SJCRH30 (cell line): ENCODE data around the gene HAUS3. TPM values are rescaled to one million over a fixed set of nuclear protein-coding genes. Genes with fewer than 3 reads are reported as not detected.
"Not testable (repeated sequence)": the region's sequence is repeated elsewhere in the genome, so short reads cannot be mapped to it uniquely, and the experiment has no call there.

Experiments used
- DNase-seq, 2 experiments: peaks; one replicate each; pipeline ENCODE4 v3.0.0-alpha.2; 2015 to 2020
- H3K27ac ChIP-seq: fragments of 250-450 bp; sonication (Bioruptor Pico); 2 replicates; pipeline ENCODE4 v1.5.1; 2020; ENCODE audit warnings: mild to moderate bottlenecking, moderate library complexity
- H3K27me3 ChIP-seq: fragments of 250-450 bp; sonication (Bioruptor Pico); 2 replicates; pipeline ENCODE4 v1.5.1; 2020; ENCODE audit warnings: mild to moderate bottlenecking, moderate library complexity
- H3K36me3 ChIP-seq: fragments of 250-450 bp; sonication (Bioruptor Pico); 2 replicates; pipeline ENCODE4 v1.5.1; 2020; ENCODE audit warnings: mild to moderate bottlenecking, moderate library complexity
- H3K4me1 ChIP-seq: fragments of 250-450 bp; sonication (Bioruptor Pico); 2 replicates; pipeline ENCODE4 v1.5.1; 2020; ENCODE audit warnings: mild to moderate bottlenecking, moderate library complexity
- H3K4me3 ChIP-seq: fragments of 250-450 bp; sonication (Bioruptor Pico); 2 replicates; pipeline ENCODE4 v1.5.1; 2020; ENCODE audit warnings: mild to moderate bottlenecking, moderate library complexity
- H3K9me3 ChIP-seq: fragments of 250-450 bp; sonication (Bioruptor Pico); replicated peaks from 2 replicates; pipeline ENCODE4 v1.5.1; 2020; ENCODE audit warnings: mild to moderate bottlenecking, moderate library complexity
- total RNA-seq: library from RNA; depleted of rRNA; stranded (reverse); fragments of >200 nt; shearing (Covaris generic); gene quantifications from 2 replicates; pipeline ENCODE4 v1.2.3, GENCODE V29; 2014

The HAUS3 gene
- total RNA-seq, 1 experiment from 2014 or later, result 29.1 TPM

DNA sequence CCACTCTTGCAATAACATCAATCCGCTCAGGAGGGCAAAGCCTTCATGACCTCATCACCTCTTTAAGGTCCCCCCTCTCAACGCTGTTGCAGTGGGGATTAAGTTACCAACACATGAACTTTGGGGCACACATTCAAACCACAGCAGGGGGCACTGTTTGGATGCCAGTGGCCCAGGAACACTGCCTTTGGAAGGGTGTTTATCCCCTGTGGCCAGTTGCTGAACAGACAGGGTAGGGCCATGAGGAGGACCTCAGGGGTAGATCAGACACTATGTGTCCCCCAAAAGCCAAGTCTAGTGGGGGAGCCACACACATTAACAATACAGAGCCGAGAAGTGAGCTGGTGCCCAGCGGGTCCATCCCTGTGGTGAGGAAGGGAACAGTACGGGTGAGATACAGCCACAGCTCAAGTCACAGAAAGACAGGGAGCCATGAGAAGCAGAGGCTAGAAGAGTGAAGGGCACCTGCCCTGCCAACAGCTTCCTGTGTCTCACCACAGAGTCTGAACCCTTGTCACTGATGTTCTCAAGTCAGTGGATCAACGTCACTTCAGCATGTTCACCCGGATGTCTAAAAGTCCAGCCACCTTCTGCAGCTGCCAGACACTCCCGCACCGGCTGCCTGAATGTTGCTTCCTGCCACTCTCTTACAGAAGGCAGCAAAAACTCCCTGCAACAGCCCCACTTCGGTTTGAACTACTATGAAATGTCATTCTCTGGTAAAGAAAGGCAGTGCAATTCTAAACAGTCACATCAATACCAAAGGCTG is 39.8 kb upstream of the HAUS3 start:
- no peaks in the 10 kb centered on the region for H3K9me3 ChIP-seq
- H3K36me3 ChIP-seq, result no peaks in the 10 kb centered on the region
- no peak for DNase-seq
- no peaks in the 10 kb centered on the region; the same call in 1 of the 2 replicates for H3K4me1 ChIP-seq
- no peak overlapping the region for H3K4me3 ChIP-seq
- peaks cover 10% of the 10 kb centered on the region; the same call in 1 of the 2 replicates for H3K27me3 ChIP-seq
- no peak overlapping the region for H3K27ac ChIP-seq

- no peak for DNase-seq
- Histone ChIP-seq H3K36me3 (no peaks in the 10 kb centered on the region), H3K4me3 (no peak overlapping the region), H3K9me3 (no peaks in the 10 kb centered on the region), H3K27me3 (peaks cover 3% of the 10 kb centered on the region; the same call in 1 of the 2 replicates), H3K4me1 (no peaks in the 10 kb centered on the region), H3K27ac (no peak overlapping the region)
Measured at GRCh38 chr4:2280531-2281300, 38.8 kb upstream of the HAUS3 start.

GRCh38 chr4:2277956-2278355 is 36.0 kb upstream of the HAUS3 start:
- Histone ChIP-seq H3K36me3 (no peaks in the 10 kb centered on the region), H3K4me3 (no peak overlapping the region), H3K27me3 (peaks cover 9% of the 10 kb centered on the region; the same call in 1 of the 2 replicates), H3K4me1 (no peaks in the 10 kb centered on the region), H3K9me3 (no peaks in the 10 kb centered on the region), H3K27ac (no peak overlapping the region)
- DNase-seq, result no peak

GRCh38 chr4:2276581-2277325 is 34.8 kb upstream of the HAUS3 start:
- no peak overlapping the region for H3K27ac ChIP-seq
- H3K4me3 ChIP-seq, result no peak overlapping the region
- H3K36me3 ChIP-seq, result no peaks in the 10 kb centered on the region
- no peaks in the 10 kb centered on the region for H3K9me3 ChIP-seq
- DNase-seq, result no peak
- no peaks in the 10 kb centered on the region for H3K4me1 ChIP-seq
- peaks cover 11% of the 10 kb centered on the region; the same call in 1 of the 2 replicates for H3K27me3 ChIP-seq

DNA sequence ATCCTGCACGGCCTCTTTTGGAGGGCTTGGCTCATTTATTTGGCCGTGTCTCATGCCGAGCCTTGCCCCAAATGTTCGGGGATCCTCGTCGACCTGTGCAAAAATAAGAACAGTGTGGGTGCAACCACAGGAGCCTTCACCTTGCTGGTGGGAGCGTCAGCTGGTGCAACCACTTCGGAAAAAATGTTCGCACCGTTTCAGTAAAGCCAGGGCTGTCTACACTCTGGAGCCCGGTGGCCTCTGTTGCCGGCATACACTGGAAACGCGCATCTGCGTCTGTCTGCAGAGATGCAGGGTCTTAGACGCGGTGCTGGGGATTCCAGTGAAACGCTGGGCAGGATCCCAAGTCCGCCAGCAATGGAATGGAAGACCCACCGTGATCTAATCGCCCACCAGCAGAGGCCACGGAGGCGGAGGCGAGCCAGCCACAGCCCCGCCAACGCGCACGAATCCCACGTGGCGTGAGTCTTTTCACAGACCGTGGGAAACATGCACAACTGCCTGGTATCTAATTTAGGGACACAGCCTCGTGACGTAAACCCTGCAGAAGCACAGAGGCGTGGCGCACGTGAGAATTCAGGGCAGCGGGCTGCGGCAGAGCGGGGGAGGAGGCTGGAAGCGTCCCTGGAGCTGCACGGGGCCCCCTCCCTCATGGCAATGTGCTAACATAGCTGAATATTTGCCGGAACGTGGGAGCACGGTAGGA is 33.8 kb upstream of the HAUS3 start:
- DNase-seq, result no peak
- H3K27me3 ChIP-seq, result peaks cover 11% of the 10 kb centered on the region; the same call in 1 of the 2 replicates
- H3K9me3 ChIP-seq, result no peaks in the 10 kb centered on the region
- H3K4me1 ChIP-seq, result no peaks in the 10 kb centered on the region
- H3K4me3 ChIP-seq, result no peak overlapping the region
- H3K27ac ChIP-seq, result no peak overlapping the region
- no peaks in the 10 kb centered on the region for H3K36me3 ChIP-seq

DNA sequence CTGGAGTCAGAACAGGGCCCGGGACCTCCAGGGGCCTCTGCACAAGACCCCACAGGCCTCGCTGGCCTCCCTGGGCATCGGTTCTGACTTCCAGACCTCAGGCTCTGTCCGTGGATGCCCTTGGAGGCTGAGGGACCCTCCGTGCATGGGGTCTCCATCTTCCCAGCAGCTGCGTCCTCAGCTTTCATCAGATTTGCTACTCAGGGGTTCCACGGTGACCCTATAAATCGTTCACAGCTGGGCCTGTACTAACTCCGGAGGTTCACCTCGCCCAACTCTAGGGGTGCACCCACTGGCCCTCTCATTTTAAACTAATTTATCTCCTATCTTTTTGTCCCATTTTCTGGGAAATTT is 33.1 kb upstream of the HAUS3 start:
- not testable (repeated sequence) for H3K36me3 ChIP-seq, DNase-seq, H3K27ac ChIP-seq, H3K9me3 ChIP-seq, H3K4me1 ChIP-seq, H3K4me3 ChIP-seq
- peaks cover 11% of the 10 kb centered on the region; the same call in 1 of the 2 replicates for H3K27me3 ChIP-seq

GRCh38 chr4:2274320-2275043 is 32.6 kb upstream of the HAUS3 start:
- no peak for DNase-seq
- Histone ChIP-seq H3K4me1 (no peaks in the 10 kb centered on the region), H3K4me3 (no peak overlapping the region), H3K27ac (no peak overlapping the region), H3K36me3 (no peaks in the 10 kb centered on the region), H3K27me3 (peaks cover 16% of the 10 kb centered on the region), H3K9me3 (no peaks in the 10 kb centered on the region)

DNA sequence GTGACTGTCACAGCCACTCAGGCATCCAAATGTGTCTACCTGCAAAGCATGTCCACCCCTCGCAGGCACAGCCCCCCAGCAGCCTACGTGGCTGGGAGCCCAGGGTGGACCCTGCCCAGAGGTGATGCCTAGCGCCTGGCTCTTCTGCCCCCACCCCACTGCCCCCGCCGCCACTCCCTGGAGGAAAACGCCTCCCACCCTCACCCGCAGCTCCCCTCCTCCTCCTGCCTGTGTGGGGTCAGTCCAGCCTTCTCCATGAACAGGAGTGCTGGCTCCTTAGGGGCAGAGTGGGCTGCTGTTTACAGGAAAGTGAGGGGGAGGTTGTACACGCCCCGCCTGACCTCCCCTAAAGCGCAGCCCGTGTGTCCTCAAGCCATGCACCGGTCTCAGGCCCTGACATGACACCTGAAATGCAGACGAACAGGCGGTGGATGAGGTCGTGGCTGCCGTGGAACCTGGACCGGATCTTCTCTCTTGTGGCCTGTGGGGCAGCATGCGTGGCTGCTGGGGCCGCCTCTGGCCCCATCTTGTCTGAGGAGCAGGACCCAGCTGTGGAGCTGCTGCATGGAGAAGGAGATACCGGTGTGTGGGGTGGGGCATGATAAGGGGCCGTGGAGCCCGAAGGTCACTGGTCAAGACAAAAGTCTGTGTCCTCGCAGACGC is 31.9 kb upstream of the HAUS3 start:
- DNase-seq, result no peak
- Histone ChIP-seq H3K36me3 (no peaks in the 10 kb centered on the region), H3K27me3 (peaks cover 21% of the 10 kb centered on the region), H3K4me3 (no peak overlapping the region), H3K27ac (no peak overlapping the region), H3K4me1 (no peaks in the 10 kb centered on the region), H3K9me3 (no peaks in the 10 kb centered on the region)

DNA sequence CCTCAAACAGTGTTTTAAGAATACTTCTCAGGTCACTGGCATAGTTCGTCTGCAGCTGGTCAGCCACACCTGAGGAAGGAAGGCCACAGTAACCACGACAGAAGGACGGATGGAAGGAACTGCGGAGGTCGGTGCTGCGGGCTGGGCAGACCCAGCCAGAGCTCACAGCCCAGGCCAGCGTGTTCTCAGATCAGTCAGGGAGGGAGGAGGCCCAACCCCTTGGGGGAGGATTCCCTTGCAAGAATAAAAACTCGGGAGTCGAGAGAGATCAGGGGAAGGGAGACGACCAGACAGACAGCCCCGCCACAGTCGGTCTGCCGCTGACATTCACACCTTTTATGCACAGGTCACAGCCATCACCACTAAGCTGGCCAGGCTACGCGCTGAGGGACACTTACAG is 31.3 kb upstream of the HAUS3 start:
- H3K36me3 ChIP-seq, result no peaks in the 10 kb centered on the region
- H3K9me3 ChIP-seq, result no peaks in the 10 kb centered on the region
- H3K27me3 ChIP-seq, result peaks cover 23% of the 10 kb centered on the region
- DNase-seq, result no peak
- no peak overlapping the region for H3K27ac ChIP-seq
- H3K4me1 ChIP-seq, result no peaks in the 10 kb centered on the region
- H3K4me3 ChIP-seq, result no peak overlapping the region

DNA sequence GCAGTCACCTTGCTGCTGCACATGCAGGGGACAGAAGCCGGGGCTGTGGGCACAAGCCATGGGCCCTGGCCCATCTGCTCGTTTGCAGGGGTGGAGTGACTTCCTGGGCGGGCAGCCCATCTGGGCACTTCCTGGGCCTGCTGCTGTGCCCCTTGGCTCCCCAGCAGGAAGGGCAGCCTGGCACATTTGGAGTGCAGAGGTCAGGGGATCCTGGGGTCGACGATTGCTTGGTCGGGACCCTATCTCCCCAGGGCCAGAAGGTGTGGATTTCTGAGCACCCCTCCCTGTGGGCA is 30.9 kb upstream of the HAUS3 start:
- no peak for DNase-seq
- no peaks in the 10 kb centered on the region for H3K4me1 ChIP-seq
- peaks cover 26% of the 10 kb centered on the region for H3K27me3 ChIP-seq
- H3K9me3 ChIP-seq, result no peaks in the 10 kb centered on the region
- H3K27ac ChIP-seq, result no peak overlapping the region
- no peak overlapping the region for H3K4me3 ChIP-seq
- no peaks in the 10 kb centered on the region for H3K36me3 ChIP-seq

GRCh38 chr4:2272026-2272827 is 30.3 kb upstream of the HAUS3 start:
- DNase-seq, result no peak
- no peaks in the 10 kb centered on the region for H3K4me1 ChIP-seq
- no peaks in the 10 kb centered on the region for H3K9me3 ChIP-seq
- H3K27me3 ChIP-seq, result peaks cover 26% of the 10 kb centered on the region
- H3K27ac ChIP-seq, result no peak overlapping the region
- no peaks in the 10 kb centered on the region for H3K36me3 ChIP-seq
- no peak overlapping the region for H3K4me3 ChIP-seq

GRCh38 chr4:2271279-2272025 is 29.5 kb upstream of the HAUS3 start:
- H3K27ac ChIP-seq, result no peak overlapping the region
- H3K4me1 ChIP-seq, result no peaks in the 10 kb centered on the region
- peaks cover 26% of the 10 kb centered on the region for H3K27me3 ChIP-seq

More at GRCh38 chr4:2271279-2272025, 29.5 kb upstream of the HAUS3 start:
- no peak overlapping the region for H3K4me3 ChIP-seq
- no peaks in the 10 kb centered on the region for H3K9me3 ChIP-seq
- no peaks in the 10 kb centered on the region for H3K36me3 ChIP-seq
- no peak for DNase-seq
